Measurements from ENCODE around the gene HEY2.

DNA sequence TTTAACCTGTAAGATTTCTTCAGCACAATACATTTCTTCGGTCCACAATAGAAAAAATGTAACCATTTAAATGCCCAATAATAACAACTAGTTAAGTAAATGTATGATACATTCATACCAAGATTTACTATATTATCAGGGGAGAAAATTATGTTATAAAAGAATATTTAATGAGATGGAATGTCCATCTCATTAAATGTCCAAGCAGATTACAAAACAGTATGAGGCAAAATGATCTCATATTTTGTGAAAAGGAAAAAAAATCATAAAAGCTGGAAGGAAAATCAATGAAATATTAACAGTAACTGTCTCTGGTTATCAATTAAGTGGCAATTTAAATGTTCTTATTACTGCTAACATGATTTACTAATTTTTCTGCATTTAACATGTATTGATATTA, 10.1 kb upstream of the HEY2 start:
- TF ChIP-seq RAD51 (IDR thresholded peaks at IDR 0.05) = no peak
- TF ChIP-seq, protein P1, sequence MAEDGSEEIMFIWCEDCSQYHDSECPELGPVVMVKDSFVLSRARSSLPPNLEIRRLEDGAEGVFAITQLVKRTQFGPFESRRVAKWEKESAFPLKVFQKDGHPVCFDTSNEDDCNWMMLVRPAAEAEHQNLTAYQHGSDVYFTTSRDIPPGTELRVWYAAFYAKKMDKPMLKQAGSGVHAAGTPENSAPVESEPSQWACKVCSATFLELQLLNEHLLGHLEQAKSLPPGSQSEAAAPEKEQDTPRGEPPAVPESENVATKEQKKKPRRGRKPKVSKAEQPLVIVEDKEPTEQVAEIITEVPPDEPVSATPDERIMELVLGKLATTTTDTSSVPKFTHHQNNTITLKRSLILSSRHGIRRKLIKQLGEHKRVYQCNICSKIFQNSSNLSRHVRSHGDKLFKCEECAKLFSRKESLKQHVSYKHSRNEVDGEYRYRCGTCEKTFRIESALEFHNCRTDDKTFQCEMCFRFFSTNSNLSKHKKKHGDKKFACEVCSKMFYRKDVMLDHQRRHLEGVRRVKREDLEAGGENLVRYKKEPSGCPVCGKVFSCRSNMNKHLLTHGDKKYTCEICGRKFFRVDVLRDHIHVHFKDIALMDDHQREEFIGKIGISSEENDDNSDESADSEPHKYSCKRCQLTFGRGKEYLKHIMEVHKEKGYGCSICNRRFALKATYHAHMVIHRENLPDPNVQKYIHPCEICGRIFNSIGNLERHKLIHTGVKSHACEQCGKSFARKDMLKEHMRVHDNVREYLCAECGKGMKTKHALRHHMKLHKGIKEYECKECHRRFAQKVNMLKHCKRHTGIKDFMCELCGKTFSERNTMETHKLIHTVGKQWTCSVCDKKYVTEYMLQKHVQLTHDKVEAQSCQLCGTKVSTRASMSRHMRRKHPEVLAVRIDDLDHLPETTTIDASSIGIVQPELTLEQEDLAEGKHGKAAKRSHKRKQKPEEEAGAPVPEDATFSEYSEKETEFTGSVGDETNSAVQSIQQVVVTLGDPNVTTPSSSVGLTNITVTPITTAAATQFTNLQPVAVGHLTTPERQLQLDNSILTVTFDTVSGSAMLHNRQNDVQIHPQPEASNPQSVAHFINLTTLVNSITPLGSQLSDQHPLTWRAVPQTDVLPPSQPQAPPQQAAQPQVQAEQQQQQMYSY (CRISPR knock-in tag; IDR thresholded peaks at IDR 0.05) = no peak
- TF ChIP-seq JUND (IDR thresholded peaks at IDR 0.05; ENCODE audit: low read depth, low read length) = no peak
- TF ChIP-seq TAF1 (IDR thresholded peaks at IDR 0.05; ENCODE audit: borderline replicate concordance, low read depth, low read length) = no peak
- no peak for TF ChIP-seq EP300 (IDR thresholded peaks at IDR 0.05; ENCODE audit: borderline replicate concordance in 1 of 2, control insufficient read depth in 1 of 2, low read depth in 2 of 2, low read length in 2 of 2)
- TF ChIP-seq, protein P2, sequence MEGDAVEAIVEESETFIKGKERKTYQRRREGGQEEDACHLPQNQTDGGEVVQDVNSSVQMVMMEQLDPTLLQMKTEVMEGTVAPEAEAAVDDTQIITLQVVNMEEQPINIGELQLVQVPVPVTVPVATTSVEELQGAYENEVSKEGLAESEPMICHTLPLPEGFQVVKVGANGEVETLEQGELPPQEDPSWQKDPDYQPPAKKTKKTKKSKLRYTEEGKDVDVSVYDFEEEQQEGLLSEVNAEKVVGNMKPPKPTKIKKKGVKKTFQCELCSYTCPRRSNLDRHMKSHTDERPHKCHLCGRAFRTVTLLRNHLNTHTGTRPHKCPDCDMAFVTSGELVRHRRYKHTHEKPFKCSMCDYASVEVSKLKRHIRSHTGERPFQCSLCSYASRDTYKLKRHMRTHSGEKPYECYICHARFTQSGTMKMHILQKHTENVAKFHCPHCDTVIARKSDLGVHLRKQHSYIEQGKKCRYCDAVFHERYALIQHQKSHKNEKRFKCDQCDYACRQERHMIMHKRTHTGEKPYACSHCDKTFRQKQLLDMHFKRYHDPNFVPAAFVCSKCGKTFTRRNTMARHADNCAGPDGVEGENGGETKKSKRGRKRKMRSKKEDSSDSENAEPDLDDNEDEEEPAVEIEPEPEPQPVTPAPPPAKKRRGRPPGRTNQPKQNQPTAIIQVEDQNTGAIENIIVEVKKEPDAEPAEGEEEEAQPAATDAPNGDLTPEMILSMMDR (IDR thresholded peaks at IDR 0.05 in 2 of 3, conservative IDR thresholded peaks at IDR 0.05 in 1 of 3; ENCODE audit: control insufficient read depth in 2 of 3, extremely low read depth in 1 of 3, insufficient read depth in 1 of 3, low read depth in 3 of 3, low read length in 3 of 3) = no peak
- TF ChIP-seq, protein P3, sequence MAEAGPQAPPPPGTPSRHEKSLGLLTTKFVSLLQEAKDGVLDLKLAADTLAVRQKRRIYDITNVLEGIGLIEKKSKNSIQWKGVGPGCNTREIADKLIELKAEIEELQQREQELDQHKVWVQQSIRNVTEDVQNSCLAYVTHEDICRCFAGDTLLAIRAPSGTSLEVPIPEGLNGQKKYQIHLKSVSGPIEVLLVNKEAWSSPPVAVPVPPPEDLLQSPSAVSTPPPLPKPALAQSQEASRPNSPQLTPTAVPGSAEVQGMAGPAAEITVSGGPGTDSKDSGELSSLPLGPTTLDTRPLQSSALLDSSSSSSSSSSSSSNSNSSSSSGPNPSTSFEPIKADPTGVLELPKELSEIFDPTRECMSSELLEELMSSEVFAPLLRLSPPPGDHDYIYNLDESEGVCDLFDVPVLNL (IDR thresholded peaks at IDR 0.05; ENCODE audit: low read depth, low read length) = no peak
- no peak for TF ChIP-seq ZZZ3 (IDR thresholded peaks at IDR 0.05; ENCODE audit: control insufficient read depth, insufficient read length, low read depth)
- no peak for TF ChIP-seq SIN3A (IDR thresholded peaks at IDR 0.05; ENCODE audit: low read depth, low read length)
- TF ChIP-seq POLR2AphosphoS2 (IDR thresholded peaks at IDR 0.05; ENCODE audit: low read depth, low read length) = no peak
- no peak for TF ChIP-seq WRNIP1 (IDR thresholded peaks at IDR 0.05; ENCODE audit: borderline replicate concordance, low read depth, low read length)
- no peak for TF ChIP-seq CHD2 (IDR thresholded peaks at IDR 0.05; ENCODE audit: borderline replicate concordance, low read depth, low read length)
- TF ChIP-seq, protein P4, sequence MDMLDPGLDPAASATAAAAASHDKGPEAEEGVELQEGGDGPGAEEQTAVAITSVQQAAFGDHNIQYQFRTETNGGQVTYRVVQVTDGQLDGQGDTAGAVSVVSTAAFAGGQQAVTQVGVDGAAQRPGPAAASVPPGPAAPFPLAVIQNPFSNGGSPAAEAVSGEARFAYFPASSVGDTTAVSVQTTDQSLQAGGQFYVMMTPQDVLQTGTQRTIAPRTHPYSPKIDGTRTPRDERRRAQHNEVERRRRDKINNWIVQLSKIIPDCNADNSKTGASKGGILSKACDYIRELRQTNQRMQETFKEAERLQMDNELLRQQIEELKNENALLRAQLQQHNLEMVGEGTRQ (IDR thresholded peaks at IDR 0.05; ENCODE audit: borderline replicate concordance, low read depth, low read length) = no peak
